Neural crest cell (in vitro differentiated cells): ENCODE results near the gene RLF. TPM values are rescaled to one million over a fixed set of nuclear protein-coding genes. Genes with fewer than 3 reads are reported as not detected.
"Not testable (repeated sequence)": the region's sequence is repeated elsewhere in the genome, so short reads cannot be mapped to it uniquely, and the experiment has no call there.

Experiments used
- DNase-seq: peaks from one replicate; pipeline ENCODE4 v3.0.0; 2021; ENCODE audit warnings: low read depth, mixed read lengths, low spot score
- H3K27ac Mint-ChIP-seq: one replicate; pipeline ENCODE4 v1.8.0; 2021; ENCODE audit warnings: mild to moderate bottlenecking, mixed read lengths; ENCODE audit not compliant: unreplicated experiment
- H3K27me3 Mint-ChIP-seq: 2 replicates; pipeline ENCODE4 v1.8.0; 2021; ENCODE audit warnings: low read depth, mild to moderate bottlenecking, mixed read lengths
- H3K36me3 Mint-ChIP-seq: 2 replicates; pipeline ENCODE4 v1.8.0; 2021; ENCODE audit warnings: low read depth, mild to moderate bottlenecking, mixed read lengths
- H3K4me1 Mint-ChIP-seq: 2 replicates; pipeline ENCODE4 v1.8.0; 2021; ENCODE audit warnings: mixed read lengths
- H3K4me3 Mint-ChIP-seq: one replicate; pipeline ENCODE4 v1.8.0; 2021; ENCODE audit warnings: mild to moderate bottlenecking, mixed read lengths
- H3K9me3 Mint-ChIP-seq: 2 replicates; pipeline ENCODE4 v1.8.0; 2021; ENCODE audit warnings: mixed read lengths
- CTCF ChIP-seq: fragments of 200-600 bp; sonication (generic); conservative IDR thresholded peaks from 2 replicates; pipeline ENCODE4 v1.5.0; 2021; ENCODE audit warnings: antibody characterized with exemption, mild to moderate bottlenecking
- total RNA-seq: library from RNA; stranded (reverse); gene quantifications from 2 replicates; pipeline ENCODE4 v1.2.1, GENCODE V29; 2021

RLF gene
- total RNA-seq, 1 donor from 2014 or later: 24.0 TPM

- Mint-ChIP-seq H3K9me3 (no peaks in the 10 kb centered on the region), H3K4me1 (no peaks in the 10 kb centered on the region), H3K4me3 (no peak overlapping the region), H3K36me3 (peaks cover 5% of the 10 kb centered on the region), H3K27ac (no peak overlapping the region), H3K27me3 (no peaks in the 10 kb centered on the region)
- TF ChIP-seq CTCF: no peak
- DNase-seq: no peak
Observed at GRCh38 chr1:40210511-40211204, 49.5 kb downstream of the RLF start.

GRCh38 chr1:40218333-40218732, 57.1 kb downstream of the RLF start:
- DNase-seq: no peak
- Mint-ChIP-seq H3K4me1 (no peaks in the 10 kb centered on the region), H3K27ac (no peak overlapping the region), H3K9me3 (no peaks in the 10 kb centered on the region), H3K27me3 (no peaks in the 10 kb centered on the region), H3K36me3 (peaks cover 4% of the 10 kb centered on the region), H3K4me3 (no peak overlapping the region)
- TF ChIP-seq CTCF: no peak

- H3K9me3 Mint-ChIP-seq, DNase-seq: not testable (repeated sequence)
Observed at GRCh38 chr1:40221471-40221905, 60.3 kb downstream of the RLF start.

GRCh38 chr1:40221977-40222772, 61.0 kb downstream of the RLF start:
- no peak for TF ChIP-seq CTCF
- H3K36me3 Mint-ChIP-seq: peaks cover 4% of the 10 kb centered on the region
- no peaks in the 10 kb centered on the region for H3K9me3 Mint-ChIP-seq
- no peak for DNase-seq
- H3K27ac Mint-ChIP-seq: no peak overlapping the region
- no peaks in the 10 kb centered on the region for H3K4me1 Mint-ChIP-seq
- H3K4me3 Mint-ChIP-seq: no peak overlapping the region
- H3K27me3 Mint-ChIP-seq: no peaks in the 10 kb centered on the region

More at GRCh38 chr1:40221471-40221905, 60.3 kb downstream of the RLF start:
- not testable (repeated sequence) for H3K36me3 Mint-ChIP-seq, H3K4me3 Mint-ChIP-seq, H3K27me3 Mint-ChIP-seq, H3K4me1 Mint-ChIP-seq, H3K27ac Mint-ChIP-seq

- Mint-ChIP-seq H3K9me3 (no peaks in the 10 kb centered on the region), H3K4me1 (no peaks in the 10 kb centered on the region), H3K27ac (no peak overlapping the region), H3K36me3 (no peaks in the 10 kb centered on the region), H3K27me3 (no peaks in the 10 kb centered on the region), H3K4me3 (no peak overlapping the region)
- no peak for DNase-seq
- no peak for TF ChIP-seq CTCF
Observed at GRCh38 chr1:40224040-40224439, 62.9 kb downstream of the RLF start.

GRCh38 chr1:40226192-40226591, 65.0 kb downstream of the RLF start:
- Mint-ChIP-seq H3K9me3 (no peaks in the 10 kb centered on the region), H3K4me3 (no peak overlapping the region), H3K4me1 (no peaks in the 10 kb centered on the region), H3K36me3 (no peaks in the 10 kb centered on the region), H3K27me3 (no peaks in the 10 kb centered on the region), H3K27ac (no peak overlapping the region)
- TF ChIP-seq CTCF: no peak
- no peak for DNase-seq
